Type B pancreatic cell (in vitro differentiated cells): ENCODE measurements around the gene THAP8. TPM values are rescaled to one million over a fixed set of nuclear protein-coding genes. Genes with fewer than 3 reads are reported as not detected.

Experiments used
- DNase-seq: peaks from one replicate; pipeline ENCODE4 v3.0.0; 2021; ENCODE audit warnings: mixed read lengths; ENCODE audit not compliant: unreplicated experiment; ENCODE audit errors: extremely low spot score
- H3K27ac Mint-ChIP-seq: 2 replicates; pipeline ENCODE4 v1.8.0; 2021; ENCODE audit warnings: mild to moderate bottlenecking, mixed read lengths
- H3K27me3 Mint-ChIP-seq: 2 replicates; pipeline ENCODE4 v1.8.0; 2021; ENCODE audit warnings: mixed read lengths
- H3K36me3 Mint-ChIP-seq: 2 replicates; pipeline ENCODE4 v1.8.0; 2021; ENCODE audit warnings: mixed read lengths
- H3K4me1 Mint-ChIP-seq: one replicate; pipeline ENCODE4 v1.8.0; 2021; ENCODE audit warnings: mixed read lengths; ENCODE audit not compliant: unreplicated experiment
- H3K4me3 Mint-ChIP-seq: 2 replicates; pipeline ENCODE4 v1.8.0; 2021; ENCODE audit warnings: mild to moderate bottlenecking, mixed read lengths
- H3K9me3 Mint-ChIP-seq: 2 replicates; pipeline ENCODE4 v1.8.0; 2021; ENCODE audit warnings: mixed read lengths
- CTCF ChIP-seq: fragments of 200-600 bp; sonication (generic); conservative IDR thresholded peaks from 2 replicates; pipeline ENCODE4 v1.5.0; 2021; ENCODE audit warnings: antibody characterized with exemption, mild to moderate bottlenecking
- total RNA-seq: library from RNA; stranded (reverse); gene quantifications from 2 replicates; pipeline ENCODE4 v1.2.1, GENCODE V29; 2021; ENCODE audit warnings: low replicate concordance

Gene THAP8
- total RNA-seq, 1 donor from 2014 or later = 6.4 TPM

GRCh38 chr19:36010402-36010801, 43.7 kb downstream of the THAP8 start:
- DNase-seq = no peak
- H3K4me3 Mint-ChIP-seq = peak overlapping the region; percentile 79
- no peak overlapping the region for H3K27ac Mint-ChIP-seq
- peaks cover 4% of the 10 kb centered on the region for H3K36me3 Mint-ChIP-seq
- H3K9me3 Mint-ChIP-seq = no peaks in the 10 kb centered on the region
- TF ChIP-seq CTCF = no peak
- H3K27me3 Mint-ChIP-seq = no peaks in the 10 kb centered on the region
- peaks cover 29% of the 10 kb centered on the region for H3K4me1 Mint-ChIP-seq

GRCh38 chr19:36009633-36010379, 44.3 kb downstream of the THAP8 start:
- no peak for TF ChIP-seq CTCF
- H3K4me1 Mint-ChIP-seq = peaks cover 29% of the 10 kb centered on the region
- DNase-seq = no peak
- no peaks in the 10 kb centered on the region for H3K27me3 Mint-ChIP-seq
- H3K9me3 Mint-ChIP-seq = no peaks in the 10 kb centered on the region
- peak overlapping the region; percentile 79 for H3K4me3 Mint-ChIP-seq
- peaks cover 4% of the 10 kb centered on the region for H3K36me3 Mint-ChIP-seq
- H3K27ac Mint-ChIP-seq = peak overlapping the region; percentile 61

- Mint-ChIP-seq H3K36me3 (peaks cover under 1% of the 10 kb centered on the region), H3K4me3 (peak overlapping the region; percentile 79), H3K4me1 (peaks cover 24% of the 10 kb centered on the region), H3K27me3 (no peaks in the 10 kb centered on the region), H3K9me3 (no peaks in the 10 kb centered on the region), H3K27ac (peak overlapping the region; percentile 61)
- no peak for TF ChIP-seq CTCF
- no peak for DNase-seq
These were observed 44.9 kb downstream of the THAP8 start for GRCh38 chr19:36009220-36009619.

- no peak for DNase-seq
- Mint-ChIP-seq H3K27me3 (no peaks in the 10 kb centered on the region), H3K36me3 (no peaks in the 10 kb centered on the region), H3K27ac (peak within 1 kb of the TSS; percentile 89), H3K9me3 (no peaks in the 10 kb centered on the region), H3K4me1 (peaks cover 16% of the 10 kb centered on the region), H3K4me3 (peak within 1 kb of the TSS; percentile 90)
- TF ChIP-seq CTCF = no peak
These were observed 45.6 kb downstream of the THAP8 start, which contains the start of gene SYNE4 for GRCh38 chr19:36008336-36008978. SYNE4 (minus strand) TSS chr19:36008813; CDS start chr19:36008681, 132 bp downstream.

- Mint-ChIP-seq H3K27ac (no peak overlapping the region), H3K4me1 (peaks cover 17% of the 10 kb centered on the region), H3K9me3 (no peaks in the 10 kb centered on the region), H3K4me3 (no peak overlapping the region), H3K36me3 (peaks cover 4% of the 10 kb centered on the region), H3K27me3 (no peaks in the 10 kb centered on the region)
- TF ChIP-seq CTCF = no peak
- no peak for DNase-seq
These were observed 47.1 kb downstream of the THAP8 start for GRCh38 chr19:36006955-36007354.
